ENCODE measurements around the gene AMELY.
"Not testable (repeated sequence)": the region's sequence is repeated elsewhere in the genome, so short reads cannot be mapped to it uniquely, and the experiment has no call there.

AMELY gene, protein sequence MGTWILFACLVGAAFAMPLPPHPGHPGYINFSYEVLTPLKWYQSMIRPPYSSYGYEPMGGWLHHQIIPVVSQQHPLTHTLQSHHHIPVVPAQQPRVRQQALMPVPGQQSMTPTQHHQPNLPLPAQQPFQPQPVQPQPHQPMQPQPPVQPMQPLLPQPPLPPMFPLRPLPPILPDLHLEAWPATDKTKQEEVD

DNA sequence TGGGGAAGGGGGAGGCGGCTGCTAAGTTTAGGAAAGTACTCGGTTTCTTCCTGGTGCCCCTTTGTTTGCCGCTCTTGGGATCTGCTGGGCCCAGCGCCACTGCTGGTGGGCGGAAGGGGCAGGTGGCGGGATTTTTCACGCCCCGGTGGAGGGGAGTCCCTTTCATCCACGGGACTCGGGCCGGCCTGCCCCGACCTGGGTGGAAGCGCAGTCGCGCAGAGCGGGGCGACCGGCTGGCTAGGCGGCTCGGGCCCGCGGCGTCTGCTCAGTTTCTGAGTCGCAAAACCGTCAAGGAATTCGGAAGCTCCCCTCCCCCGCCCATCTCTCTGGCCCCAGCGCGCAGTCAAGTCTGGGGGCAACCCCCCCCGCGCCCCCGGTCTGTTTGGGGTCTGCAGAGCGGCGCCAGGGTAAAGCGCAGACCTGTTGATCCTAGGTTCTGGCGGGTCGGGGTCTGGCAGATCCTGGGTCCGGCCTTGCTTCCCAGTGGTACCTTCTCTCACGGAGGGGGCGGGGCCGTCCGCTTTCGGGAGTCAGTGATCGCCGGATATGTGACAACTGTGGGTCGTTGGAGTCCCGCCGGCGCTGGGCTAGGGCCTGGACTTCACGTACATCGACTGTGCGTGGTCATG, at the start of gene AMELY:
TSS of gene AMELY (minus strand) at position 500 of the 629 bp plus-strand sequence. CDS start 39,144 bp downstream, outside the sequence.
- DNase-seq, result no peak

DNA sequence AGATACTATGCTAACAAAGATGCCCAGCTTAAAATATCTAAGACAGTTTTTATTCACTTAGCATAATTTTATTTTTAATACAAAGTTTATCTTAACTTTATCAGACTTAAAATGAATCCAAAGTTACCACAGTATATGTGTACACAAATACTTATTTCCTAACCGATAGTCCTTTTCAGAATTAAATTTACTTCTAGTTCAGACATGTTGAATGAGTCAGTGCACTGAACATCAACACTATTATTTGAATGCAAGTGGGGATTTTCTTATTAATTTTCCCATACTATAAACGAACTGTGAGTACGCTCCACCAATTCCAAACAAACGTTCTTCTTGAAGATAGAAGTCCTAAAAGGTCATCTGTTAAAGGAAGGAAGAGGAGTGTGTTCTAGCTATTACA, 38.4 kb upstream of the AMELY start:
- no peak for DNase-seq

DNA sequence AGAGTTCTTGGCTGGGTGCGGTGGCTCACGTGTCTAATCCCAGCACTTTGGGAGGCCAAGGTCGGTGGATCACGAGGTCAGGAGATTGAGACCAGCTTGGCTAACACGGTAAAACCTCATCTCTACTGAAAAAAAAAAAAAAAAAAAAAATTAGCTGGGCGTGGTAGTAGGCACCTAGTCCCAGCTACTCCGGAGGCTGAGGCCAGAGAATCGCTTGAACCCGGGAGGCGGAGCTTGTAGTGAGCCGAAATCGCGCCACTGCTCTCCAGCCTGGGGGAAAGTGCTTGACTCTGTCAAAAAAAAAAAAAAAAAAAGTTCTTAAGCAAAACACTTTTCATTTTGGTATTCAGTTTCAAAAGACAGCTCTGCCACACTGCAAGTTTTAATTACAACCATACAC, 36.8 kb upstream of the AMELY start:
- no peak for DNase-seq

DNA sequence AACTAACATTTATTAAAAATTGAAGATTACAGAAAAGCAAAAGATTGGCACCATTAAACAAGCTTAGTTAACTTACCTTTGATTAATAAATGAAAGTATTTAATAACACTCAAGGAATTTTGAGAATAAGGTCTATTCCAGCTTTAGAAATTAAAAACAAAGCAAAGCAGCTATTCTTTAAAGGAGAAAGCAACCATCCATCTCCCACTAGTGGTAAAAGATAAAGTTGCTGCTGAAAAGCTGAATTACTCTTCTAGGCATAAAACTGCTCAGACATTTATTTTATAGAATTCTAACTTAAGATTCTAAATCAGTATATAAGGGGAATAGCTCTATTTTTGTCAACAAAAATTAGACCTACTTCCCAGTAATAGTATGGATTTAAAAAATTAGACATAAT, 36.1 kb upstream of the AMELY start:
- DNase-seq, result no peak

DNA sequence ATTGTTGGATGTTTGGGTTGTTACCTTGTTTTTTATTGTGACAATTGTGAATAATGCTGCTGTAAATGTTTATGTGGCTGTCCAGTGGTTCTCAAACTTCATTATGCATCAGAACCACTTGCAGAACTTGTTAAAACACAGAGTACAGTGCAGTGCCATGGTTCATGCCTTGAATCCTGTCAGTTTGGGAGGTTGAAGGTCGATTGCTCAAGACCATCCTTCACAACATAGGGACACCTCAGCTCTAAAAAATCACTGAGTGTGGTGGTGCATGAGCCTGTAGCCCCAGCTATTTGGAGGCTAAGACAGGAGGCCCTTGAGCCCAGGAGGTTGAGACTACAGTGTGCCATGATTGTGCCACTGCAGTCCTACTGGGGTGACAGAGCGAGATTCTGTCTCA, 23.9 kb upstream of the AMELY start:
- DNase-seq, result no peak

DNA sequence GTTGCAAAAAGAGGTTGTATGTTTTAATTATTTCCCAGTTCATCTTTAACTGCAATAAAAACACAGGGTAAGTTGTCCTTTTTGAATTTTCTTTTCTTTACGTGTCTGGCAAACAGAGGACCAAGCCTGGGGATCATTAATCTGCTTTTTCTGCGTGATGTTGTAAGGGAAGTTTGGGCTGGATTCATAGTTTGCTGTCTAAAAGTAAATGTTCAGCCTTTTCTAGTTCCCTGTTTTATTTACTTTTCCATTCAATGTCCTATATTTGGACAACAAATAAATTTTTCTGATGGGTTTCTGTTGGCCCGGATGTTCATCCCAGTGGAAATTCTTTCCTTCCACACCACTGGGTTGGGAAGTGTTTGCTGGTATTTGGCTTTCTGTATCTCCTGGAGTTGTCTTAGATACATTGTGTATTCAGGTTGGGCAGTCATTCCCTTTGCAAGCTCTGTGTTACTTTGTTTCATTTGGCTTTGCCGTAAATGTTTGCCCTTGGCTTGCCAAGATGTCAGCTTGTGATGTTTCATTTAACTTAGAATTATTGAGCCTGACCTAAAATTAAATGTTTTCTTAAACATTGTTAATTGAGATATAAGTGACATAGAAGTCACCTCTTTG, 20.3 kb upstream of the AMELY start:
- no peak for DNase-seq

DNA sequence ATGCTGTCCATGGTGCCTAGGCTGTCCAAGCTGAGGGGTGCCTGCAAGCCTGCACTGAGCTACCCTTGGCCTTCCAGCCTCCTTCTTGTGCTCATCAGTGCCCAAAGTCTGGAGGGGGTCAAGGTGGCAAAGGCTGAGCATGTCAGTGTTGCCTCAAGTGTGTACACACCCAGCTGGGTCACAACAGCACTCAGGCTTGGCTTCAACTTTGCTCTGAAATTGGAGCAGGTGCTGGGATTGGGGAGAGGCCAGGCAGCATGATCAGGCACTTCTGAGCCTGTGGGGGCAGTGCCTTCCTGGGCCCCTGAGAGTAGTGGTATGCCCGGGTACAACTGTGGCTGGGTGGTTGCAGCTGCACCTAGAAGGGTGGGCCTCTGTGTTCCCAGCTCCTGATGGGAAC, 17.7 kb upstream of the AMELY start:
- DNase-seq, result no peak

DNA sequence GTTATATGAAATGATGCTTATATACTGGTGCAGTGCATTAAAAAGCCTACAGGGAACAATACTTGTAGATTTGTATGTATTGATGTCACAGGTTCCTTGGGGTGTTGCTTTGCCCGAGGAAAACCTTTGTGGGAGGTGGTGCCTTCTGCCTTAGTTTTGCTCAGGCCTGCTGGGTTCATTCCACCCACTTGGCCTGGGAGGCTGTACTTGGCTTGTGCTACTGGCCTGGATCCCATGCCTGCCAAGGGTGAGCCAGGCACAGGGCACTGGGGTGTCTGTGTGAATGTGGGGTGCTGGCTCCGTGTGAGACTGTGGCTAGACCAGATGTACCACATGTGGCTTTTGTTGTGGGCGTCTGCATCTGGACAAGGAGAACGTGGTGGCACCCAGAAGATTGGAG, 16.7 kb upstream of the AMELY start:
- no peak for DNase-seq

DNA sequence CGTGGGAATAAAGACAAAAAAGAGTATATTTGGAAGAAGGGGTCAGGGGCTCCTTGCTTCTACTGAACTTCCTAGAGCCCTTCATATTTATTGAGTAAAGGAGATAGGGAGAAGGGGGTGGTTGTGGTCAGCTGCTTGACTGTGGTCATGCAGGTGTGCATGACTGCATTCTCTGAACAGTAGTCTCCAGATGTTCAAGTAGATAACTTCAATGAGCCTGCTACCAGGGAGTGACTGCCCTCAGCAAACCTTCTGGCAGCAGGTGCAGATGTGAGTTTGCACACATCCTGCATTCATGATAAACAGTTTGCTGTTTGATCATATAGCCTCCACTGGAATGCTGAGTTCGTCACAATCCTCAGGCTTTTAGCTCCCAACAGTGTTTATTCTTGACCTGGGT, 9.5 kb upstream of the AMELY start:
- DNase-seq, result no peak

DNA sequence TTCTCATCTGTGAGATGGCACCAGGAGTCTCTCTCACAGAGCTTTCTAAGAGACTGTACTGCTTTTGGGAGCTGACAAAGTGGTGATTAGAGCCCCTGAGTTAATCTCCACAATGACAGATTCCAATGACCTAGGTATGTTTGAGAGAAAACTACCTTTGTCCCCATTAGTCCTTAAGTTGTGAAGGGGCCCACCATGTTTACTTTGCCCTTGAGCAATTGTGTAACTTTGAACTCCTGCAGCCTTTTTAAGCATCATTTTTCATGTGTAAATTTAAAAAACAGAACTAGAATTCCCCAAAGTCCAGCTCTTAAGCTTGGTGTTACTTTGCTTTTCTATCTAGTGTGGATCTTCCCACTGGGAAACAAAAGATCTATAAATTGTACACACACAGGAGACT, 1.8 kb upstream of the AMELY start:
- DNase-seq, result no peak

DNA sequence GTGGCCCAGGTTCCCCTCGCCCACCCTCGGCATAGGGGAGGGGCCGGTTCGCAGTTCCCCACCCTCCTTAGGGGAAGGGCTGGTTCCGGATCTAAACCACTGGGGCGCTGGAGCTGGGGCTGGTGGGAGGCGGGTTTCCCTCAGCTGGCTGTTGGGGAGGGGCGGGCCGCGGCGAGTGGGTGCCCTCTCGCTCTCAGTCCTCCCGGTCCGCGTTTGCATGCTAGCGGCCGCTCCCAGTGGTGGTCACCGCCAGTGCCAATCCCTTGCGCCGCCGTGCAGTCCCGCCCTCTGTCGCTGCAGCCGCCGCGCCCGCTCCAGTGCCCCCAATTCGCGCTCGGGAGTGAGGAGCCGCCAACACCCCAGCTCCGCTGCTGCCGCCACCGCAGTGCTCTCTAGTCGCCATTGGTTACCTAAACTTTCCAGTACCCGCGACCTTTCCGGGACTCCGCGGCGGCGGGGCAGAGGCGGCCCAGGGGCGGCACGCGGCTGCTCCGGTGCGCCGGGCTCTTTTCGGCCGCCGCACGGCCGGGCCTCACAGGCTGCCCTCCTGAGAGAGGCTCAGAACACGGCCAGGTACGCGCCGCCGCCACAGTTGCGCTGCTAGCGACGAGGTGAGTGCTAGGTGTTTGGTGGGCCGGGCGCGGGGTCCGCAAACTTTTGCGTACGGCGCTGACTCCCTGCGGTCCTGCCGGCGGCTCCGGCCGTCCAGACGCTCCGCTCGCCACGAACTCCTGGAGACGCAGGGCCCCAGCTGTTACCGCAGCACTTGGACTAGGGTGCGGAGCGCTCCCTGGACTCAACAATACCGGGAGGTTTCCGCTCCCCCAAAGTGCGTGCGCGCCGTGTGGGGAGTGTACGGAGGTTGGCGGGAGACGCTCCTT, 940 bp downstream of the AMELY start, which contains the start of gene TBL1Y:
TSS of gene TBL1Y (plus strand) at position 326 of the 881 bp plus-strand sequence. CDS start 114,388 bp downstream, outside the sequence.
- DNase-seq, result no peak

DNA sequence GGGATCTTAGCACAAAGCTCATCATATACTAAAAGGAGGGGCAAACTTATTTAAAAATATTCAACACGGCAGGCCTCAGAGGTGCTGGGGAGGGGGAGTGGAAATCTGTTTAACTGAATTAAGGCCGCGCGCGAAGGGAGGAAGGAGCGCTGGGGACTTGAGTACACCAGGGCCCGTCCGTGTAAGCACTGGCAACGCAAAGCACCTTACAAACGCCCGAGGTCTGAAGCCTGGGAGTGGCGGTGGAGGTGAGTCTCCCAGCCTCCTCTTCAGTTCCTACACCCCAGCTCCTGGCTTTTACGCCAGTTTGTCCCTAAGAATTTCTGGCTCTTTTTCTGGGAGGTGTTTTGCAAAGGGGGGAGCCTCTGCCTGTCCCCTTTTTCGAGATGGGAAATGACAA, 1.7 kb downstream of the AMELY start:
- no peak for DNase-seq

DNA sequence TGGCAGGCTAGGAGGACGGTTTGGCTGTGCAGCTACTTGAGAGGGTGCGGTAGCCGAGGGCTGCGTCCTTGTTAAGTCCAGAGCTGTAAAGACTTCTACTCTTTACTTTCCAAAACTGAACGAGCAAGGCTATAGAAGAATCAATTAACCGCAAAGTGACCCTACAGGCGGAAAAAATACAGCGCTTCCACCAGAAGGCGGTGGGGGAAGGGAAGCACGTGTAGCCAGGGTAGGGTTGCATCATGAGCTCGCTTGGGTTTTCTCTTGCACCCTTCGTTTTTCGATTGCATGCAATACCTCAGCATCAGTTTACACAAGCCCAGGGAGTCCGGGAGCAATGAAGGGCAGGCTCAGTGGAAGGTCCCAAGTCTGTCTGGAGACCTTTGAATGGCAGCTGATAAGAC, 2.4 kb downstream of the AMELY start:
- DNase-seq, result no peak

DNA sequence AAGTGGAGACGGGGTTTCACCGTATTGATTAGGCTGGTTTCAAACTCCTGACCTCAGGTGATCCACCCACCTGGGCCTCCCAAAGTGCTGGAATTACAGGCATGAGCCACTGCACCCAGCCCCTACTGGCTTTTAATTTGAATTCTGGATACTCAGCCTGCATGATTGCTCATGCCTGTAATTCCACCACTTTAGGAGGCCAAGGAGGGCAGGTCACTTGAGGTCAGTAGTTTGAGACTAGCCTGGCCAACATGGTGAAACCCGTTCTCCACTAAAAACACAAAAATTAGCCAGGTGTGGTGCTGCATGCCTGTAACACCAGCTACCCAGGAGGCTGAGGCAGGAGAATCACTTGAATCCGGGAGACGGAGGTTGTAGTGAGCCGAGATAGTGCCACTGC, 3.5 kb downstream of the AMELY start:
- not testable (repeated sequence) for DNase-seq

DNA sequence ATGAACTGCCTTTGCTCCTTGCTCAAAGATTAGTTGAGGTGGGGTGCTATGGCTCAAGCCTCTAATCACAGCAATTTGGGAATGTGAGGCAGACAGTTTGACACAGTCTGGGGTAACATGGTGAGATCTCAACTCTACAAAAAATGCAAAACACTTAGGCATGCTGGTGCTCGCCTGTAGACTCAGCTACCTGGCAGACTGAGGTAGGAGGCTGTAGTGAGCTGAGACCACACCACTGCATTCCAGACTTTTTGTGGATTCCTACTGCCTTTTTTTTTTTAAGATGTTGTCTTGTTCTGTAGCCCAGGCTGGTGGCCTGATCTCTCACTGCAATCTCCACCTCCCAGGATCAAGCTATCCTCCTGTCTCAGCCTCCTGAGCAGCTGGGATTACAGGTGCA, 4.0 kb downstream of the AMELY start:
- DNase-seq, result no peak

DNA sequence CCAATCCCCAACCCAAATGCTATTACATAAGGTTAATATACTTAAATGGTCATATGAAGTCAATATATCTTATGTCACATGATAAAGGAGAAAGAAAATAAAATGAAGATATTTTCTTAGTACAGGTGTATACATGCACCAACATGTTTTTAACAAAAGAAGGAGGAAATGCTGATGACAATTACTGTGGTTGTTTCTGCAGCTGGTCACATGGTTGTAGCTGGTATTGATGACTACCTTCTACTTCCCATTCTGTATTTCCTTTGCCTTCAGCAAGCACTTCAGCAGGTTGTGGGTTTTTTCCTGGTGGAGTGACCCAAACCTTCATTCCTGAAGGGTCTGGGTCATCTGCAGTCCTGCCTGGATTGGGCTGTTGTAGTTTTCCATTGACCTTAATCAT, 9.4 kb downstream of the AMELY start:
- not testable (repeated sequence) for DNase-seq

DNA sequence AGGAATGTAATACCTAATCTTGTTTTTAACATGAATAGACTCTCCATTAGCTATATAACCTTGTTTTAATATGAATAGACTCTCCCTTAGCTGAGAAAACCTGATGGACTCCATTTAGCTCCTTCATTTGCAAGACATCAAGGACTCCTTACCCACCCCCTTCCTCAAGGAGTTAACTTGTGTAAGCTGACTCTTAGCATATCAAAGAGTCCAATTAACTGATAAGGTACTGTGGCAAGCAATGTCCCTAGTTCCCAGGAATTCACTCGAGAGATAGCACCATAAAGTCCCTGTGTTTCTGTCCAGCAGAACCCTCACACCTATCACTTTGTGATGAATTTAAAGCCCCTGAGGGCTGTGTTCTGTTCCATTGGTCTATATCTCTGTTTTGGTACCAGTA, 16.3 kb downstream of the AMELY start:
- no peak for DNase-seq

DNA sequence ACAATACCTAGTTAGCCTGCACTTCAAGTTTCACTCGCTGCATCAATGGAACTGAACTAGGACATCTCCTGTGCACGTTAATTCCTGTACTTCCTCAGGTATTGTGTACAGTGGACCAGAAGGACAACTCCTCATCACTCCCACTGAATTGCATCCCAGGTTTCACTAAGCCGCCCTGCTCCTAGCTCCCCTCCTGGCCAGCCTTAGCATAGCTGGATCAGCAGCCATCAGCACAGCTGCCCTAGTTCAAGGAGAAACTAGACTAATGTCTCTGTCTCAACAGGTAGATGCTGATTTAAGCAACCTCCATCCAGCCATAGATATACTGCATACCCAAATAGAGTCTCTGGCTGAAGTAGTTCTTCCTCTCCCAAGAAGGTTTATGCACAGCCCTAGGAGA, 17.1 kb downstream of the AMELY start:
- no peak for DNase-seq

DNA sequence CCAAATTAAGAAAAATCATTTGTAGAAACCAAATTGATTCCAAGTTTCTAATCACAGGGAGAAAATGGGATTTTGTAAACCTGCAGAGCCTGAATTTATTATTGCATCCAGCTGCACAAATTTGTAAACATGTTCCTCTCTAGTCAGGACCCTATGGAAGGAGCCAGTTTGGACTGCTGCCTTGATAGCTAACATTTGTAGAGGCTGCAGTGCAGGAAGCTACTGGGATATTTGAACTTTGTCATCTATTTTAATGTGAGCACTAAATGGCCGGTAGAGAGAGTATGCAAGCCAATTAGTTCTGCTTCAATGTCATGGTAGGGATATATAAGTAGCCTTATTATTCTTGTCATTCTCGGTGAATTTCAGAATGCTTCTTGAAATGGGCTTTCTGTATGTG, 62.2 kb downstream of the AMELY start:
- DNase-seq, result no peak

DNA sequence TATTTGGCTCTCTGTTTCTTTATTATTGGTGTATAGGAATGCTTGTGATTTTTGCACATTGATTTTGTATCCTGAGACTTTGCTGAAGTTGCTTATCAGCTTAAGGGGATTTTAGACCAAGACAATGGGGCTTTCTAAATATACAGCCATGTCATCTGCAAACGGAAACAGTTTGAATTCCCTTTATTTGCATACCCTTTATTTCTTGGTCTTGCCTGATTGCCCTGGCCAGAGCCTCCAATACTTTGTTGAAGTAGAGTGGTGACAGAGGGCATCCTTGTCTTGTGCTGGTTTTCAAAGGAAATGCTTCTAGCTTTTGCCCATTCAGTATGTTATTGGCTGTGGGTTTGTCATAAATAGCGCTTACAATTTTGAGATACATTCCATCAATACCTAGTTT, 68.9 kb downstream of the AMELY start:
- not testable (repeated sequence) for DNase-seq

All from NCI-H345 (cell line).